ENCODE measurements around the gene CCDC136.

The CCDC136 gene

GRCh38 chr7:128844777-128845311, 53.1 kb downstream of the CCDC136 start:
- no peak for TF ChIP-seq SNAI2 (CRISPR knock-in tag; IDR thresholded peaks at IDR 0.05)
- no peak for TF ChIP-seq ARNTL (CRISPR knock-in tag; IDR thresholded peaks at IDR 0.05; ENCODE audit: borderline replicate concordance, low read depth)
- no peak for TF ChIP-seq ZC3H10 (CRISPR knock-in tag; IDR thresholded peaks at IDR 0.05)
- no peak for ATAC-seq

- TF ChIP-seq ZFP3 (CRISPR knock-in tag; IDR thresholded peaks at IDR 0.05) (no peak), ISL1 (CRISPR knock-in tag; IDR thresholded peaks at IDR 0.05) (no peak), ZNF565 (CRISPR knock-in tag; conservative IDR thresholded peaks at IDR 0.05; ENCODE audit: low read depth) (no peak), ZFP30 (CRISPR knock-in tag; IDR thresholded peaks at IDR 0.05) (no peak), OSR1 (CRISPR knock-in tag; IDR thresholded peaks at IDR 0.05) (no peak), ZNF70 (CRISPR knock-in tag; IDR thresholded peaks at IDR 0.05) (no peak), SNAI2 (CRISPR knock-in tag; IDR thresholded peaks at IDR 0.05) (no peak), ESRRG (CRISPR knock-in tag; IDR thresholded peaks at IDR 0.05) (no peak), CSDC2 (CRISPR knock-in tag; IDR thresholded peaks at IDR 0.05) (no peak), TOX (CRISPR knock-in tag; IDR thresholded peaks at IDR 0.05; ENCODE audit: borderline replicate concordance) (no peak), PPARA (CRISPR knock-in tag; IDR thresholded peaks at IDR 0.05; ENCODE audit: borderline replicate concordance) (no peak), ARNTL (CRISPR knock-in tag; IDR thresholded peaks at IDR 0.05; ENCODE audit: borderline replicate concordance, low read depth) (no peak), ZC3H10 (CRISPR knock-in tag; IDR thresholded peaks at IDR 0.05) (no peak)
- TF ChIP-seq, protein P1, sequence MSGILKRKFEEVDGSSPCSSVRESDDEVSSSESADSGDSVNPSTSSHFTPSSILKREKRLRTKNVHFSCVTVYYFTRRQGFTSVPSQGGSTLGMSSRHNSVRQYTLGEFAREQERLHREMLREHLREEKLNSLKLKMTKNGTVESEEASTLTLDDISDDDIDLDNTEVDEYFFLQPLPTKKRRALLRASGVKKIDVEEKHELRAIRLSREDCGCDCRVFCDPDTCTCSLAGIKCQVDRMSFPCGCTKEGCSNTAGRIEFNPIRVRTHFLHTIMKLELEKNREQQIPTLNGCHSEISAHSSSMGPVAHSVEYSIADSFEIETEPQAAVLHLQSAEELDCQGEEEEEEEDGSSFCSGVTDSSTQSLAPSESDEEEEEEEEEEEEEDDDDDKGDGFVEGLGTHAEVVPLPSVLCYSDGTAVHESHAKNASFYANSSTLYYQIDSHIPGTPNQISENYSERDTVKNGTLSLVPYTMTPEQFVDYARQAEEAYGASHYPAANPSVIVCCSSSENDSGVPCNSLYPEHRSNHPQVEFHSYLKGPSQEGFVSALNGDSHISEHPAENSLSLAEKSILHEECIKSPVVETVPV (CRISPR knock-in tag; IDR thresholded peaks at IDR 0.05) = no peak
- TF ChIP-seq, protein P2, sequence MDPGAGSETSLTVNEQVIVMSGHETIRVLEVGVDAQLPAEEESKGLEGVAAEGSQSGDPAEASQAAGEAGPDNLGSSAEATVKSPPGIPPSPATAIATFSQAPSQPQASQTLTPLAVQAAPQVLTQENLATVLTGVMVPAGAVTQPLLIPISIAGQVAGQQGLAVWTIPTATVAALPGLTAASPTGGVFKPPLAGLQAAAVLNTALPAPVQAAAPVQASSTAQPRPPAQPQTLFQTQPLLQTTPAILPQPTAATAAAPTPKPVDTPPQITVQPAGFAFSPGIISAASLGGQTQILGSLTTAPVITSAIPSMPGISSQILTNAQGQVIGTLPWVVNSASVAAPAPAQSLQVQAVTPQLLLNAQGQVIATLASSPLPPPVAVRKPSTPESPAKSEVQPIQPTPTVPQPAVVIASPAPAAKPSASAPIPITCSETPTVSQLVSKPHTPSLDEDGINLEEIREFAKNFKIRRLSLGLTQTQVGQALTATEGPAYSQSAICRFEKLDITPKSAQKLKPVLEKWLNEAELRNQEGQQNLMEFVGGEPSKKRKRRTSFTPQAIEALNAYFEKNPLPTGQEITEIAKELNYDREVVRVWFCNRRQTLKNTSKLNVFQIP (CRISPR knock-in tag; IDR thresholded peaks at IDR 0.05; ENCODE audit: borderline replicate concordance, low read depth) = no peak
- no peak for ATAC-seq
These were observed 53.7 kb downstream of the CCDC136 start for GRCh38 chr7:128845475-128845874.

- no peak for ATAC-seq
These were observed 54.2 kb downstream of the CCDC136 start for GRCh38 chr7:128845987-128846386.

More at GRCh38 chr7:128845987-128846386, 54.2 kb downstream of the CCDC136 start:
- no peak for TF ChIP-seq ZC3H10 (CRISPR knock-in tag; IDR thresholded peaks at IDR 0.05)
- no peak for TF ChIP-seq CSDC2 (CRISPR knock-in tag; IDR thresholded peaks at IDR 0.05)
- TF ChIP-seq ZFP3 (CRISPR knock-in tag; IDR thresholded peaks at IDR 0.05) = no peak
- no peak for TF ChIP-seq SNAI2 (CRISPR knock-in tag; IDR thresholded peaks at IDR 0.05)
- no peak for TF ChIP-seq ARNTL (CRISPR knock-in tag; IDR thresholded peaks at IDR 0.05; ENCODE audit: borderline replicate concordance, low read depth)
- TF ChIP-seq OSR1 (CRISPR knock-in tag; IDR thresholded peaks at IDR 0.05) = no peak
- no peak for TF ChIP-seq TOX (CRISPR knock-in tag; IDR thresholded peaks at IDR 0.05; ENCODE audit: borderline replicate concordance)
- no peak for TF ChIP-seq ZNF565 (CRISPR knock-in tag; conservative IDR thresholded peaks at IDR 0.05; ENCODE audit: low read depth)
- TF ChIP-seq, protein P3, sequence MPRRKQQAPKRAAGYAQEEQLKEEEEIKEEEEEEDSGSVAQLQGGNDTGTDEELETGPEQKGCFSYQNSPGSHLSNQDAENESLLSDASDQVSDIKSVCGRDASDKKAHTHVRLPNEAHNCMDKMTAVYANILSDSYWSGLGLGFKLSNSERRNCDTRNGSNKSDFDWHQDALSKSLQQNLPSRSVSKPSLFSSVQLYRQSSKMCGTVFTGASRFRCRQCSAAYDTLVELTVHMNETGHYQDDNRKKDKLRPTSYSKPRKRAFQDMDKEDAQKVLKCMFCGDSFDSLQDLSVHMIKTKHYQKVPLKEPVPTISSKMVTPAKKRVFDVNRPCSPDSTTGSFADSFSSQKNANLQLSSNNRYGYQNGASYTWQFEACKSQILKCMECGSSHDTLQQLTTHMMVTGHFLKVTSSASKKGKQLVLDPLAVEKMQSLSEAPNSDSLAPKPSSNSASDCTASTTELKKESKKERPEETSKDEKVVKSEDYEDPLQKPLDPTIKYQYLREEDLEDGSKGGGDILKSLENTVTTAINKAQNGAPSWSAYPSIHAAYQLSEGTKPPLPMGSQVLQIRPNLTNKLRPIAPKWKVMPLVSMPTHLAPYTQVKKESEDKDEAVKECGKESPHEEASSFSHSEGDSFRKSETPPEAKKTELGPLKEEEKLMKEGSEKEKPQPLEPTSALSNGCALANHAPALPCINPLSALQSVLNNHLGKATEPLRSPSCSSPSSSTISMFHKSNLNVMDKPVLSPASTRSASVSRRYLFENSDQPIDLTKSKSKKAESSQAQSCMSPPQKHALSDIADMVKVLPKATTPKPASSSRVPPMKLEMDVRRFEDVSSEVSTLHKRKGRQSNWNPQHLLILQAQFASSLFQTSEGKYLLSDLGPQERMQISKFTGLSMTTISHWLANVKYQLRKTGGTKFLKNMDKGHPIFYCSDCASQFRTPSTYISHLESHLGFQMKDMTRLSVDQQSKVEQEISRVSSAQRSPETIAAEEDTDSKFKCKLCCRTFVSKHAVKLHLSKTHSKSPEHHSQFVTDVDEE (CRISPR knock-in tag; IDR thresholded peaks at IDR 0.05) = no peak
- TF ChIP-seq, protein P2 (CRISPR knock-in tag; IDR thresholded peaks at IDR 0.05; ENCODE audit: borderline replicate concordance, low read depth) = no peak
- TF ChIP-seq PPARA (CRISPR knock-in tag; IDR thresholded peaks at IDR 0.05; ENCODE audit: borderline replicate concordance) = no peak
- TF ChIP-seq ZNF70 (CRISPR knock-in tag; IDR thresholded peaks at IDR 0.05) = no peak
- TF ChIP-seq RARB (CRISPR knock-in tag; IDR thresholded peaks at IDR 0.05) = no peak
- TF ChIP-seq, protein P1 (CRISPR knock-in tag; IDR thresholded peaks at IDR 0.05) = no peak
- TF ChIP-seq GLIS3 (CRISPR knock-in tag; IDR thresholded peaks at IDR 0.05) = no peak
- TF ChIP-seq, protein P4, sequence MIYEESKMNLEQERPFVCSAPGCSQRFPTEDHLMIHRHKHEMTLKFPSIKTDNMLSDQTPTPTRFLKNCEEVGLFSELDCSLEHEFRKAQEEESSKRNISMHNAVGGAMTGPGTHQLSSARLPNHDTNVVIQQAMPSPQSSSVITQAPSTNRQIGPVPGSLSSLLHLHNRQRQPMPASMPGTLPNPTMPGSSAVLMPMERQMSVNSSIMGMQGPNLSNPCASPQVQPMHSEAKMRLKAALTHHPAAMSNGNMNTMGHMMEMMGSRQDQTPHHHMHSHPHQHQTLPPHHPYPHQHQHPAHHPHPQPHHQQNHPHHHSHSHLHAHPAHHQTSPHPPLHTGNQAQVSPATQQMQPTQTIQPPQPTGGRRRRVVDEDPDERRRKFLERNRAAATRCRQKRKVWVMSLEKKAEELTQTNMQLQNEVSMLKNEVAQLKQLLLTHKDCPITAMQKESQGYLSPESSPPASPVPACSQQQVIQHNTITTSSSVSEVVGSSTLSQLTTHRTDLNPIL (CRISPR knock-in tag; IDR thresholded peaks at IDR 0.05; ENCODE audit: low read depth) = no peak

All from SK-N-SH treated with all-trans-retinoic acid at 6 μM for 48 hours (cell line).